Osteoblast (primary cell): ENCODE data around the gene KRT14. TPM values are rescaled to one million over a fixed set of nuclear protein-coding genes. Genes with fewer than 3 reads are reported as not detected.
"Not testable (repeated sequence)": the region's sequence is repeated elsewhere in the genome, so short reads cannot be mapped to it uniquely, and the experiment has no call there.

ENCODE experiments used
- DNase-seq: peaks from one replicate; pipeline ENCODE4 v3.0.0; 2011; ENCODE audit warnings: low spot score, mixed read lengths; ENCODE audit not compliant: insufficient read length; ENCODE audit errors: missing footprints
- H2AFZ ChIP-seq: 2 replicates; pipeline ENCODE4 v1.6.0; 2011; ENCODE audit warnings: mild to moderate bottlenecking, low read length
- H3K27ac ChIP-seq: 2 replicates; pipeline ENCODE4 v1.5.1; 2011; ENCODE audit warnings: mild to moderate bottlenecking, low read depth, low read length, moderate library complexity
- H3K27me3 ChIP-seq: 2 replicates; pipeline ENCODE4 v1.6.0; 2012; ENCODE audit warnings: mild to moderate bottlenecking, control low read depth, inconsistent platforms, low read length, moderate library complexity; ENCODE audit not compliant: insufficient read depth
- H3K36me3 ChIP-seq: 2 replicates; pipeline ENCODE4 v1.5.1; 2011; ENCODE audit warnings: mild to moderate bottlenecking, low read length, control low read depth, moderate library complexity; ENCODE audit not compliant: insufficient read depth
- H3K4me1 ChIP-seq: 2 replicates; pipeline ENCODE4 v1.5.1; 2011; ENCODE audit warnings: mild to moderate bottlenecking, low read length, control low read depth, moderate library complexity; ENCODE audit not compliant: insufficient read depth
- H3K4me2 ChIP-seq: 2 replicates; pipeline ENCODE4 v1.6.0; 2011; ENCODE audit warnings: mild to moderate bottlenecking, low read length; ENCODE audit not compliant: insufficient read depth
- H3K4me3 ChIP-seq: fragments of 200-600 bp; sonication (generic); 3 replicates; pipeline ENCODE4 v1.5.1; 2012; ENCODE audit warnings: mild to moderate bottlenecking, low read length, inconsistent platforms; ENCODE audit not compliant: insufficient read depth
- H3K79me2 ChIP-seq: 2 replicates; pipeline ENCODE4 v1.6.0; 2012; ENCODE audit warnings: mild to moderate bottlenecking, low read length, control low read depth, inconsistent platforms; ENCODE audit not compliant: insufficient read depth
- H3K9me3 ChIP-seq: 2 replicates; pipeline ENCODE4 v1.5.1; 2011; ENCODE audit warnings: low read depth, low read length, control low read depth
- H4K20me1 ChIP-seq: 2 replicates; pipeline ENCODE4 v1.6.0; 2012; ENCODE audit warnings: mild to moderate bottlenecking, low read length, control low read depth; ENCODE audit not compliant: insufficient read depth
- total RNA-seq: library from RNA; depleted of rRNA; stranded (reverse); fragments of >200 nt; gene quantifications from 2 replicates; pipeline ENCODE4 v1.2.3, GENCODE V29; 2012
- TF ChIP-seq, protein P1 (sequence below): IDR thresholded peaks from 2 replicates; pipeline ENCODE4 v1.5.1; 2011; ENCODE audit warnings: mild to moderate bottlenecking, low read depth, low read length, moderate library complexity; ENCODE audit errors: extremely low read depth

The KRT14 gene
- total RNA-seq, 1 donor = 12.3 TPM

DNA sequence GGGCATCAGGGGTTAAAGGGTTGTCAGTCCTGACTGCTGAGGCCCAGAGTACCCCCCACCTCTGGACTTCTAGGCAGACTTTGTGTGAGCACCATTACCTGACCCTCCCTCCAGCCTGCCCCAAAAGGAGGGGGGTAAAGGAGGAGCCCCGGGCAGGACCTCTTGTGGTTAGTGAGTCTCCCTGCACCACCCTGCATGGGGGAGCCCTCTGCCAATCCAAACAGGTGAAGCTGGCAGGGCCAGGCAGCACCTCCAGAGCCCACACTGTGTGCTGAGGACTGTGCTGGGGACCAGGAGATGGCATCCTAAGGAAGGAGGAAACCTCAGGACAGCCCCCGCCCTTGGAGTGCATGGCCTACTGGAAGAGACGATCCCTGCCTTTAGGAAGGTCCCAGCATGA lies 2.6 kb upstream of the KRT14 start:
- H4K20me1 ChIP-seq = no peaks in the 10 kb centered on the region
- H3K4me1 ChIP-seq = peaks cover 3% of the 10 kb centered on the region
- TF ChIP-seq, protein P1, sequence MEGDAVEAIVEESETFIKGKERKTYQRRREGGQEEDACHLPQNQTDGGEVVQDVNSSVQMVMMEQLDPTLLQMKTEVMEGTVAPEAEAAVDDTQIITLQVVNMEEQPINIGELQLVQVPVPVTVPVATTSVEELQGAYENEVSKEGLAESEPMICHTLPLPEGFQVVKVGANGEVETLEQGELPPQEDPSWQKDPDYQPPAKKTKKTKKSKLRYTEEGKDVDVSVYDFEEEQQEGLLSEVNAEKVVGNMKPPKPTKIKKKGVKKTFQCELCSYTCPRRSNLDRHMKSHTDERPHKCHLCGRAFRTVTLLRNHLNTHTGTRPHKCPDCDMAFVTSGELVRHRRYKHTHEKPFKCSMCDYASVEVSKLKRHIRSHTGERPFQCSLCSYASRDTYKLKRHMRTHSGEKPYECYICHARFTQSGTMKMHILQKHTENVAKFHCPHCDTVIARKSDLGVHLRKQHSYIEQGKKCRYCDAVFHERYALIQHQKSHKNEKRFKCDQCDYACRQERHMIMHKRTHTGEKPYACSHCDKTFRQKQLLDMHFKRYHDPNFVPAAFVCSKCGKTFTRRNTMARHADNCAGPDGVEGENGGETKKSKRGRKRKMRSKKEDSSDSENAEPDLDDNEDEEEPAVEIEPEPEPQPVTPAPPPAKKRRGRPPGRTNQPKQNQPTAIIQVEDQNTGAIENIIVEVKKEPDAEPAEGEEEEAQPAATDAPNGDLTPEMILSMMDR = no peak
- no peak for DNase-seq
- no peak overlapping the region for H2AFZ ChIP-seq
- no peaks in the 10 kb centered on the region for H3K36me3 ChIP-seq
- H3K4me2 ChIP-seq = no peak overlapping the region
- no peak overlapping the region for H3K27ac ChIP-seq
- peaks cover 22% of the 10 kb centered on the region for H3K27me3 ChIP-seq
- H3K9me3 ChIP-seq = no peaks in the 10 kb centered on the region
- H3K4me3 ChIP-seq = no peak overlapping the region
- H3K79me2 ChIP-seq = no peaks in the 10 kb centered on the region

DNA sequence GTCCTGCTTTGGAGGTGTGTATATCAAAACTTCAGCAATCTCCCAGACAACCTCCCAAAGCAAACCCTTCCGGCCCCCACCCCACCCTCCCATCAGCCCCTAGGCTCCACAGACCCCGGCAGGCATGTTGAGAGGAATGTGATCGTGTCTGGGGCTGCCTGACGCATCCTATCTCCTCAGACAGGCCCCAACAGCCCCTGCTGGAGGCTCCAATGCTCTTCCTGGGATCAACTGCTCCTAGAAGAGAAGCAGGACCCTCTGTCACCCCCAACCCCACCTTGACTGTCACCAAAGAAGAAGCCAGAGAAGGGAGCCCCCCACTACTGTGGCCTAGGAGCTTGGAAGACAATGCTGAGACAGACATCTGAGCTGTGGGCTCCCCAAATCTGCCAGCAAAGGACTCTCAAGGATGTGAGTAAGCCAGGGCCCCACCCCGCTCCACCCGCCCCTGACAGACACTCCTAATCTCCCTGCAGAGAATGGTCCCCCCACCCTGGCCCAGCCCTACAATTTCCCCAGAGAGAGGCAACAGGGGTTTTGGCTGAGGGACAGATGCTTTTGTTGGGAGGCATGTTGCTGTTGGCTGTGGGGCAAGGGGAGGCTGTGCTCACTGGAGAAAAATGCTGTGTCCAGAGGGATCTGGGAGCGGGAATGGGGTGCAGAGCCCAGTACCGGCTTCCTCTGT lies 1.6 kb upstream of the KRT14 start:
- Histone ChIP-seq H2AFZ (no peak overlapping the region), H3K4me3 (no peak overlapping the region), H3K79me2 (no peaks in the 10 kb centered on the region), H4K20me1 (no peaks in the 10 kb centered on the region), H3K4me1 (peaks cover 3% of the 10 kb centered on the region), H3K4me2 (no peak overlapping the region), H3K27ac (no peak overlapping the region), H3K36me3 (no peaks in the 10 kb centered on the region), H3K27me3 (peaks cover 16% of the 10 kb centered on the region), H3K9me3 (no peaks in the 10 kb centered on the region)
- TF ChIP-seq, protein P1 = no peak
- no peak for DNase-seq

DNA sequence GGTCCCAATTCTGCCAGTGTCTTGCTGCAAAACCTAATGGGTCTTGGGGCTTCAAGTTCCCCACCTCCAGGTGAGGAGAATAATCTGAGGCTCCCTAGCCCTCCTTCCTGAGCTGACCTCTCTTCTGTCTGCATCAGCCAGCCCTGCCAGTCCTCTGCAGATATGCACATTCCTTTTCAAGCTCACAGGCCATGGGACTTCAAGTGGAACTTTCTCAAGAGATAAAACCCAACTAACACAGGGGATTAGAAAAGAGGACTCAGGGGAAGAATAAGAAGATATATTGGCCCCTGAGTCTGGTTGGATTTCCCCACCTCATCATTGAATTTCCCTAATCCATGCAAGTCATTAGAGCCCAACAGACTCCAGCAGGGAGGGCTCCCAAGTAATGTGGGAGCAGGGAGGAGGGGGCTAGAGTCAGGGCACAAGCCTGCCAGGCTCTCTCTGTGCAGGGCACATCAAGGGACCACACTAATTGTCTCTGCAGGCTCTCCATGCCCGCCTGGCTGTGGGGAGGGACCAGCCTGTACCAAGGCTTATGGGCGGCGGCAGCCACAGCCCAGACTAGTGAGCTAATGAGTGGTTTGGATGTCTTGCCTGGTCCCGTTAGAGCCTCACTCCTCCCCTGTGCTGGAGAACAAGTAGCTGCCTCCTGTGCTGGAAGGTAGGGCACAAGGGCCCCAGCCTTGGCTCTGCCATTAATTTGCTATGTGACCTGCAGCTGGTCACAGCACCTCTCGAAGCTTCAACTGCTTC lies 1.2 kb downstream of the KRT14 start:
- DNase-seq = no peak
- Histone ChIP-seq H3K27me3 (peaks cover 16% of the 10 kb centered on the region), H3K27ac (no peak overlapping the region), H3K4me1 (peaks cover 3% of the 10 kb centered on the region), H3K36me3 (no peaks in the 10 kb centered on the region), H3K79me2 (no peaks in the 10 kb centered on the region), H2AFZ (no peak overlapping the region), H4K20me1 (no peaks in the 10 kb centered on the region), H3K4me3 (no peak overlapping the region), H3K9me3 (no peaks in the 10 kb centered on the region), H3K4me2 (no peak overlapping the region)
- TF ChIP-seq, protein P1 = no peak

DNA sequence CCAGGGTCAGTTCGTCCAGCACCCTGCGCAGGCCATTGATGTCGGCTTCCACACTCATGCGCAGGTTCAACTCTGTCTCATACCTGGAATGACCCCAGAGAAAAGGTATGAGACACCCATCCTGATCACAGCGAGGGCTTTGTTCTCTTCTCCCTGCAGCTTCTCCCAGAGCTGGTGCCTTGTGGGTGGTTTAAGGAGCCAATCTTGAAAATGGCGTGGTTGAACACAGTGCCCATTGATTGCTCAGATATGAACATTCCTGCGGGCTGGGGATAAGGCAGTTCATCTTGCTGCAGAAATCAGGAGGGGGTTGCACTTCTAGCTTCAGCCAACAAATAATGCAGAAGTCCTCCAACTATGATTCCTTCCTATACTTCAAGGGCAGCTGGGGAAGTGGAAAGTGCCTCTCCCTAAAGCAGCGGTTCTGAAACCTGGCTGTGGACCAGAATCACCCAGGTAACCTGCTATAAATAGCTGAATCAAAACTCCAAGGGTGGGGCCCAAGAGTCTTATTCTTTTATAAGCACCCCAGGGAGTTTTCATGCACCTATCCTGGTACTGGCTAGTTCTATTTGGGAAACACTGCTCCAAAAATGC lies 2.3 kb downstream of the KRT14 start:
- not testable (repeated sequence) for H3K27ac ChIP-seq, H3K79me2 ChIP-seq, H4K20me1 ChIP-seq, H3K4me2 ChIP-seq, H3K4me1 ChIP-seq, H2AFZ ChIP-seq, H3K36me3 ChIP-seq, H3K9me3 ChIP-seq, DNase-seq, H3K4me3 ChIP-seq
- peaks cover 16% of the 10 kb centered on the region for H3K27me3 ChIP-seq
